ENCODE data around the gene KLHL1. TPM values are rescaled to one million over a fixed set of nuclear protein-coding genes. Genes with fewer than 3 reads are reported as not detected.

Gene KLHL1
- total and polyA plus RNA-seq, 4 donors = not detected

GRCh38 chr13:69959046-69959445, 149.2 kb downstream of the KLHL1 start:
- DNase-seq (ENCODE audit: low spot score) = no peak
- 61% methylated on average over 2 of the region's 2 CpGs for WGBS
- H3K9ac ChIP-seq (ENCODE audit: low read depth in 1 of 2, low read length in 2 of 2) = no peak overlapping the region

DNA sequence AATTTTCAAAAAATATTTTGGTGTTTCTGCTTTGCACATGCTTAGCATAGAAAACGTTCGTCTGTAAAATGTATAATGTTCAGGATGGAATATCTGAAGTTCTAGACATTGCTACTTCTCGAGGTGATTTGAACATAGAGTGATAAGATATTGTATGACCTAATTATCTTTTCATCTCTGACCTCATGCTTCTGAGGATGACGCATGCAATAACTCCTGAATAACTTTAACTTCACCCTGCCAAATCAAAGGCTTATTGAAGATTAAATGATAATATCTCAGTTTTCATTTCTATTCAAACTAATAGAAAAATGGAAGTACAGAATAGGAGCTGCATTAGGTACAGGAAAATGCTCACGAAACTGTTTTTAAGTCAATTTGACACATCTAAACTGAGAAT, 151.4 kb downstream of the KLHL1 start:
- Histone ChIP-seq H3K4me3 (ENCODE audit: low read depth in 1 of 3, low read length in 3 of 3) (no peak overlapping the region), H3K9ac (ENCODE audit: low read depth in 1 of 2, low read length in 2 of 2) (no peak overlapping the region)
- TF ChIP-seq EGR1 (IDR thresholded peaks at IDR 0.05; ENCODE audit: low read depth in 2 of 2) (no peak), SP1 (IDR thresholded peaks at IDR 0.05) (no peak), JUND (IDR thresholded peaks at IDR 0.05) (no peak), NR2F2 (IDR thresholded peaks at IDR 0.05) (no peak), RAD21 (IDR thresholded peaks at IDR 0.05) (no peak), REST (IDR thresholded peaks at IDR 0.05) (no peak), FOXA1 (IDR thresholded peaks at IDR 0.05) (no peak), HNF4A (conservative IDR thresholded peaks at IDR 0.05) (no peak), YY1 (IDR thresholded peaks at IDR 0.05) (no peak), FOXA2 (IDR thresholded peaks at IDR 0.05) (no peak), GABPA (IDR thresholded peaks at IDR 0.05 in 1 of 2, conservative IDR thresholded peaks at IDR 0.05 in 1 of 2) (no peak), ATF3 (IDR thresholded peaks at IDR 0.05) (no peak), HNF4G (IDR thresholded peaks at IDR 0.05) (no peak)
- TF ChIP-seq, protein P1, sequence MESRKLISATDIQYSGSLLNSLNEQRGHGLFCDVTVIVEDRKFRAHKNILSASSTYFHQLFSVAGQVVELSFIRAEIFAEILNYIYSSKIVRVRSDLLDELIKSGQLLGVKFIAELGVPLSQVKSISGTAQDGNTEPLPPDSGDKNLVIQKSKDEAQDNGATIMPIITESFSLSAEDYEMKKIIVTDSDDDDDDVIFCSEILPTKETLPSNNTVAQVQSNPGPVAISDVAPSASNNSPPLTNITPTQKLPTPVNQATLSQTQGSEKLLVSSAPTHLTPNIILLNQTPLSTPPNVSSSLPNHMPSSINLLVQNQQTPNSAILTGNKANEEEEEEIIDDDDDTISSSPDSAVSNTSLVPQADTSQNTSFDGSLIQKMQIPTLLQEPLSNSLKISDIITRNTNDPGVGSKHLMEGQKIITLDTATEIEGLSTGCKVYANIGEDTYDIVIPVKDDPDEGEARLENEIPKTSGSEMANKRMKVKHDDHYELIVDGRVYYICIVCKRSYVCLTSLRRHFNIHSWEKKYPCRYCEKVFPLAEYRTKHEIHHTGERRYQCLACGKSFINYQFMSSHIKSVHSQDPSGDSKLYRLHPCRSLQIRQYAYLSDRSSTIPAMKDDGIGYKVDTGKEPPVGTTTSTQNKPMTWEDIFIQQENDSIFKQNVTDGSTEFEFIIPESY (IDR thresholded peaks at IDR 0.05) = no peak
- TF ChIP-seq, protein P2, sequence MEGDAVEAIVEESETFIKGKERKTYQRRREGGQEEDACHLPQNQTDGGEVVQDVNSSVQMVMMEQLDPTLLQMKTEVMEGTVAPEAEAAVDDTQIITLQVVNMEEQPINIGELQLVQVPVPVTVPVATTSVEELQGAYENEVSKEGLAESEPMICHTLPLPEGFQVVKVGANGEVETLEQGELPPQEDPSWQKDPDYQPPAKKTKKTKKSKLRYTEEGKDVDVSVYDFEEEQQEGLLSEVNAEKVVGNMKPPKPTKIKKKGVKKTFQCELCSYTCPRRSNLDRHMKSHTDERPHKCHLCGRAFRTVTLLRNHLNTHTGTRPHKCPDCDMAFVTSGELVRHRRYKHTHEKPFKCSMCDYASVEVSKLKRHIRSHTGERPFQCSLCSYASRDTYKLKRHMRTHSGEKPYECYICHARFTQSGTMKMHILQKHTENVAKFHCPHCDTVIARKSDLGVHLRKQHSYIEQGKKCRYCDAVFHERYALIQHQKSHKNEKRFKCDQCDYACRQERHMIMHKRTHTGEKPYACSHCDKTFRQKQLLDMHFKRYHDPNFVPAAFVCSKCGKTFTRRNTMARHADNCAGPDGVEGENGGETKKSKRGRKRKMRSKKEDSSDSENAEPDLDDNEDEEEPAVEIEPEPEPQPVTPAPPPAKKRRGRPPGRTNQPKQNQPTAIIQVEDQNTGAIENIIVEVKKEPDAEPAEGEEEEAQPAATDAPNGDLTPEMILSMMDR (IDR thresholded peaks at IDR 0.05; ENCODE audit: low read depth, low read length, missing input control) = no peak

More at GRCh38 chr13:69959046-69959445, 149.2 kb downstream of the KLHL1 start:
- Histone ChIP-seq H3K27me3 (ENCODE audit: control insufficient read depth in 4 of 4, insufficient read depth in 4 of 4, low read length in 3 of 4) (no peaks in the 10 kb centered on the region), H3K4me1 (ENCODE audit: control insufficient read depth in 4 of 4, insufficient read depth in 4 of 4, low read length in 3 of 4) (no peaks in the 10 kb centered on the region), H3K9me3 (ENCODE audit: control insufficient read depth in 4 of 4, low read length in 3 of 4) (no peaks in the 10 kb centered on the region), H3K4me3 (ENCODE audit: low read depth in 1 of 3, low read length in 3 of 3) (no peak overlapping the region), H3K27ac (ENCODE audit: low read depth in 1 of 2, low read length in 2 of 2) (no peak overlapping the region), H3K36me3 (ENCODE audit: control insufficient read depth in 4 of 4, insufficient read depth in 3 of 4, low read depth in 1 of 4, low read length in 3 of 4) (no peaks in the 10 kb centered on the region)
- TF ChIP-seq, protein P2 (IDR thresholded peaks at IDR 0.05; ENCODE audit: low read depth, low read length, missing input control) = no peak
- TF ChIP-seq YY1 (IDR thresholded peaks at IDR 0.05) = no peak
- TF ChIP-seq JUND (IDR thresholded peaks at IDR 0.05) = no peak
- TF ChIP-seq TAF1 (conservative IDR thresholded peaks at IDR 0.05) = no peak
- no peak for TF ChIP-seq ATF3 (IDR thresholded peaks at IDR 0.05)
- TF ChIP-seq HNF4A (conservative IDR thresholded peaks at IDR 0.05) = no peak
- no peak for TF ChIP-seq RXRA (IDR thresholded peaks at IDR 0.05)
- TF ChIP-seq FOXA1 (IDR thresholded peaks at IDR 0.05) = no peak
- TF ChIP-seq, protein P1 (IDR thresholded peaks at IDR 0.05) = no peak

More for the DNA sequence above, 151.4 kb downstream of the KLHL1 start:
- Histone ChIP-seq H3K36me3 (ENCODE audit: control insufficient read depth in 4 of 4, insufficient read depth in 3 of 4, low read depth in 1 of 4, low read length in 3 of 4) (no peaks in the 10 kb centered on the region), H3K9me3 (ENCODE audit: control insufficient read depth in 4 of 4, low read length in 3 of 4) (no peaks in the 10 kb centered on the region), H3K27ac (ENCODE audit: low read depth in 1 of 2, low read length in 2 of 2) (no peak overlapping the region), H3K27me3 (ENCODE audit: control insufficient read depth in 4 of 4, insufficient read depth in 4 of 4, low read length in 3 of 4) (no peaks in the 10 kb centered on the region), H3K4me1 (ENCODE audit: control insufficient read depth in 4 of 4, insufficient read depth in 4 of 4, low read length in 3 of 4) (no peaks in the 10 kb centered on the region)
- no peak for DNase-seq (ENCODE audit: low spot score)
- WGBS = 80% methylated on average over 5 of the region's 5 CpGs

Measured in liver (tissue), 9 donors.